NCI-H2227 (cell line): ENCODE measurements around the gene ASMTL.
"Not testable (repeated sequence)": the region's sequence is repeated elsewhere in the genome, so short reads cannot be mapped to it uniquely, and the experiment has no call there.

Experiments used
- DNase-seq: peaks from one replicate; lab custom pipeline; 2025; ENCODE audit not compliant: unreplicated experiment; lab: John Stamatoyannopoulos, UW

The ASMTL gene

GRCh38 chrX:1483843-1484637 is 31.3 kb upstream of the ASMTL start:
- DNase-seq = no peak

GRCh38 chrX:1482530-1482928 is 29.8 kb upstream of the ASMTL start:
- not testable (repeated sequence) for DNase-seq

- no peak for DNase-seq
Measured at GRCh38 chrX:1481636-1482529, 29.2 kb upstream of the ASMTL start.

- DNase-seq = no peak
Measured at GRCh38 chrX:1480082-1480785, 27.5 kb upstream of the ASMTL start.

- no peak for DNase-seq
Measured at GRCh38 chrX:1477801-1478458, 25.2 kb upstream of the ASMTL start.

GRCh38 chrX:1477229-1477628 is 24.5 kb upstream of the ASMTL start:
- DNase-seq = no peak

GRCh38 chrX:1476682-1477081 is 24.0 kb upstream of the ASMTL start:
- no peak for DNase-seq

- DNase-seq = no peak
Measured at GRCh38 chrX:1475881-1476280, 23.2 kb upstream of the ASMTL start.

- no peak for DNase-seq
Measured at GRCh38 chrX:1475481-1475880, 22.8 kb upstream of the ASMTL start.

- not testable (repeated sequence) for DNase-seq
Measured at GRCh38 chrX:1474593-1474992, 21.9 kb upstream of the ASMTL start.

GRCh38 chrX:1472975-1473374 is 20.3 kb upstream of the ASMTL start:
- no peak for DNase-seq

- DNase-seq = no peak
Measured at GRCh38 chrX:1468250-1468772, 15.6 kb upstream of the ASMTL start.

GRCh38 chrX:1466971-1467561 is 14.4 kb upstream of the ASMTL start:
- no peak for DNase-seq

GRCh38 chrX:1466232-1466661 is 13.5 kb upstream of the ASMTL start:
- DNase-seq = no peak

- no peak for DNase-seq
Measured at GRCh38 chrX:1465286-1466231, 12.8 kb upstream of the ASMTL start.

GRCh38 chrX:1464971-1465285 is 12.2 kb upstream of the ASMTL start:
- no peak for DNase-seq

GRCh38 chrX:1464041-1464970 is 11.6 kb upstream of the ASMTL start:
- DNase-seq = no peak

- no peak for DNase-seq
Measured at GRCh38 chrX:1463581-1463980, 10.9 kb upstream of the ASMTL start.
